HG03439 (cell line): ENCODE measurements around the gene OSBPL5.
"Not testable (repeated sequence)": the region's sequence is repeated elsewhere in the genome, so short reads cannot be mapped to it uniquely, and the experiment has no call there.

ENCODE experiments used
- ATAC-seq: cut with Tn5 transposase; IDR thresholded peaks from one replicate; pipeline ENCODE4 v1.9.1; 2021; ENCODE audit warnings: mild to moderate bottlenecking, moderate library complexity; ENCODE audit not compliant: unreplicated experiment

Gene OSBPL5

GRCh38 chr11:3089236-3090061, 75.7 kb downstream of the OSBPL5 start:
- ATAC-seq, result no peak

- no peak for ATAC-seq
These were observed 76.3 kb downstream of the OSBPL5 start for GRCh38 chr11:3088806-3089205.

GRCh38 chr11:3087821-3088800, 77.0 kb downstream of the OSBPL5 start:
- ATAC-seq, result no peak

GRCh38 chr11:3087373-3087772, 77.7 kb downstream of the OSBPL5 start:
- no peak for ATAC-seq

- ATAC-seq, result no peak
These were observed 78.4 kb downstream of the OSBPL5 start for GRCh38 chr11:3086671-3087150.

- ATAC-seq, result no peak
These were observed 79.0 kb downstream of the OSBPL5 start for GRCh38 chr11:3086114-3086513.

- ATAC-seq, result no peak
These were observed 80.1 kb downstream of the OSBPL5 start for GRCh38 chr11:3085052-3085451.

GRCh38 chr11:3083321-3083720, 81.8 kb downstream of the OSBPL5 start:
- no peak for ATAC-seq

GRCh38 chr11:3081386-3081751, 83.7 kb downstream of the OSBPL5 start:
- no peak for ATAC-seq

- no peak for ATAC-seq
These were observed 84.3 kb downstream of the OSBPL5 start for GRCh38 chr11:3080733-3081385.

- no peak for ATAC-seq
These were observed 85.0 kb downstream of the OSBPL5 start for GRCh38 chr11:3080104-3080503.

GRCh38 chr11:3077846-3078440, 87.2 kb downstream of the OSBPL5 start:
- no peak for ATAC-seq

GRCh38 chr11:3077189-3077836, 87.8 kb downstream of the OSBPL5 start:
- no peak for ATAC-seq

- ATAC-seq, result no peak
These were observed 90.1 kb downstream of the OSBPL5 start for GRCh38 chr11:3074912-3075589.

GRCh38 chr11:3073029-3073435, 92.1 kb downstream of the OSBPL5 start:
- no peak for ATAC-seq

GRCh38 chr11:3069425-3069824, 95.7 kb downstream of the OSBPL5 start:
- no peak for ATAC-seq

- not testable (repeated sequence) for ATAC-seq
These were observed 98.8 kb downstream of the OSBPL5 start for GRCh38 chr11:3066308-3066707.

GRCh38 chr11:3064709-3065108, 100.4 kb downstream of the OSBPL5 start:
- not testable (repeated sequence) for ATAC-seq

- not testable (repeated sequence) for ATAC-seq
These were observed 101.2 kb downstream of the OSBPL5 start for GRCh38 chr11:3063876-3064275.

GRCh38 chr11:3063432-3063831, 101.7 kb downstream of the OSBPL5 start:
- not testable (repeated sequence) for ATAC-seq
